ENCODE measurements around the gene GPR55. TPM values are rescaled to one million over a fixed set of nuclear protein-coding genes. Genes with fewer than 3 reads are reported as not detected.

Gene GPR55
- total RNA-seq, 1 experiment from 2014 or later = 0.19 TPM

- CTCF ChIA-PET = no interaction called here
- POLR2A ChIA-PET (ENCODE audit: low non-redundant PET) = no interaction called here
These were observed 39.2 kb upstream of the GPR55 start for GRCh38 chr2:230964136-230964730.

DNA sequence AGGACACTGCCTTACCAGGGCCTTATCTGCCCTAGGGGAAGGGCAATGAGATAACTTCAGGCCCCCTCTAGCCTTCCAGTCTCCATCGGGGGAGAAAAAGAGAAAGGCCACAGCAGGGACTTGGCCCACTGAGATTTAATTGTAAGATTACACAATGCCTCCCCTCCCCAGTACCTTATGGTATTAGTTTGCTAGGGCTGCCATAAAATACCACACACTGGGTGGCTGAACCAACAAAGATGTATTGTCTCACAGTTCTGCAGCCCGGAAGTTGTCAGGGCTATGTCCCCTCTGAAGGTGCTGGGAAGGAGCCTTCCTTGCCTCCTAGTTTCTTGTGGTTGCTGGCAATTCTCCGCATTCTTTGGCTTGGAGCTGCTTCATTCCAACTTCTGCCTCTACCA lies 36.0 kb upstream of the GPR55 start:
- POLR2A ChIA-PET (ENCODE audit: low non-redundant PET) = no interaction called here
- CTCF ChIA-PET = no interaction called here
- no peak for TF ChIP-seq EZH2 (IDR thresholded peaks at IDR 0.05; ENCODE audit: borderline replicate concordance, low read depth, low read length, poor library complexity, severe bottlenecking)
- TF ChIP-seq, protein P1, sequence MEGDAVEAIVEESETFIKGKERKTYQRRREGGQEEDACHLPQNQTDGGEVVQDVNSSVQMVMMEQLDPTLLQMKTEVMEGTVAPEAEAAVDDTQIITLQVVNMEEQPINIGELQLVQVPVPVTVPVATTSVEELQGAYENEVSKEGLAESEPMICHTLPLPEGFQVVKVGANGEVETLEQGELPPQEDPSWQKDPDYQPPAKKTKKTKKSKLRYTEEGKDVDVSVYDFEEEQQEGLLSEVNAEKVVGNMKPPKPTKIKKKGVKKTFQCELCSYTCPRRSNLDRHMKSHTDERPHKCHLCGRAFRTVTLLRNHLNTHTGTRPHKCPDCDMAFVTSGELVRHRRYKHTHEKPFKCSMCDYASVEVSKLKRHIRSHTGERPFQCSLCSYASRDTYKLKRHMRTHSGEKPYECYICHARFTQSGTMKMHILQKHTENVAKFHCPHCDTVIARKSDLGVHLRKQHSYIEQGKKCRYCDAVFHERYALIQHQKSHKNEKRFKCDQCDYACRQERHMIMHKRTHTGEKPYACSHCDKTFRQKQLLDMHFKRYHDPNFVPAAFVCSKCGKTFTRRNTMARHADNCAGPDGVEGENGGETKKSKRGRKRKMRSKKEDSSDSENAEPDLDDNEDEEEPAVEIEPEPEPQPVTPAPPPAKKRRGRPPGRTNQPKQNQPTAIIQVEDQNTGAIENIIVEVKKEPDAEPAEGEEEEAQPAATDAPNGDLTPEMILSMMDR (conservative IDR thresholded peaks at IDR 0.05; ENCODE audit: low read depth, low read length) = no peak

More at GRCh38 chr2:230964136-230964730, 39.2 kb upstream of the GPR55 start:
- no peak for DNase-seq (ENCODE audit: low spot score)
- BruUV-seq (replicated peaks) = no TSS peak
- no peak for TF ChIP-seq EZH2 (IDR thresholded peaks at IDR 0.05; ENCODE audit: borderline replicate concordance, low read depth, low read length, poor library complexity, severe bottlenecking)
- TF ChIP-seq, protein P1 (conservative IDR thresholded peaks at IDR 0.05; ENCODE audit: low read depth, low read length) = no peak
- Histone ChIP-seq H3K4me3 (ENCODE audit: low read depth, low read length, poor library complexity, severe bottlenecking) (no peak overlapping the region), H3K4me1 (ENCODE audit: insufficient read depth, low read length, poor library complexity, severe bottlenecking) (no peaks in the 10 kb centered on the region), H3K36me3 (ENCODE audit: insufficient read depth, low read length, poor library complexity, severe bottlenecking) (no peaks in the 10 kb centered on the region), H3K27ac (ENCODE audit: low read depth, low read length, poor library complexity, severe bottlenecking) (no peak overlapping the region), H3K27me3 (replicated peaks; ENCODE audit: insufficient read depth, low read depth, low read length, poor library complexity) (no peaks in the 10 kb centered on the region), H3K9me3 (ENCODE audit: low read depth, low read length, poor library complexity, severe bottlenecking) (no peaks in the 10 kb centered on the region)
- intact Hi-C loops (cut with micrococcal nuclease; ENCODE audit: unreplicated experiment) = no loop called here

GRCh38 chr2:230960026-230960425 lies 35.0 kb upstream of the GPR55 start:
- TF ChIP-seq, protein P1 (conservative IDR thresholded peaks at IDR 0.05; ENCODE audit: low read depth, low read length) = no peak
- TF ChIP-seq EZH2 (IDR thresholded peaks at IDR 0.05; ENCODE audit: borderline replicate concordance, low read depth, low read length, poor library complexity, severe bottlenecking) = no peak
- no peaks in the 10 kb centered on the region for H3K36me3 ChIP-seq (ENCODE audit: insufficient read depth, low read length, poor library complexity, severe bottlenecking)
- no peak for DNase-seq (ENCODE audit: low spot score)
- BruUV-seq (replicated peaks) = no TSS peak
- intact Hi-C loops (cut with micrococcal nuclease; ENCODE audit: unreplicated experiment) = no loop called here
- H3K27ac ChIP-seq (ENCODE audit: low read depth, low read length, poor library complexity, severe bottlenecking) = no peak overlapping the region
- no peaks in the 10 kb centered on the region for H3K4me1 ChIP-seq (ENCODE audit: insufficient read depth, low read length, poor library complexity, severe bottlenecking)
- no peak overlapping the region for H3K4me3 ChIP-seq (ENCODE audit: low read depth, low read length, poor library complexity, severe bottlenecking)
- H3K27me3 ChIP-seq (replicated peaks; ENCODE audit: insufficient read depth, low read depth, low read length, poor library complexity) = peaks cover 21% of the 10 kb centered on the region
- no peaks in the 10 kb centered on the region for H3K9me3 ChIP-seq (ENCODE audit: low read depth, low read length, poor library complexity, severe bottlenecking)
- POLR2A ChIA-PET (ENCODE audit: low non-redundant PET) = no interaction called here
- CTCF ChIA-PET = no interaction called here

More for the DNA sequence above, 36.0 kb upstream of the GPR55 start:
- intact Hi-C loops (cut with micrococcal nuclease; ENCODE audit: unreplicated experiment) = no loop called here
- BruUV-seq (replicated peaks) = no TSS peak
- Histone ChIP-seq H3K9me3 (ENCODE audit: low read depth, low read length, poor library complexity, severe bottlenecking) (no peaks in the 10 kb centered on the region), H3K27me3 (replicated peaks; ENCODE audit: insufficient read depth, low read depth, low read length, poor library complexity) (peaks cover 21% of the 10 kb centered on the region), H3K4me1 (ENCODE audit: insufficient read depth, low read length, poor library complexity, severe bottlenecking) (no peaks in the 10 kb centered on the region), H3K4me3 (ENCODE audit: low read depth, low read length, poor library complexity, severe bottlenecking) (no peak overlapping the region), H3K27ac (ENCODE audit: low read depth, low read length, poor library complexity, severe bottlenecking) (no peak overlapping the region), H3K36me3 (ENCODE audit: insufficient read depth, low read length, poor library complexity, severe bottlenecking) (no peaks in the 10 kb centered on the region)
- DNase-seq (ENCODE audit: low spot score) = no peak

Measured in A673 (cell line).